ENCODE results near the gene MVB12B.

DNA sequence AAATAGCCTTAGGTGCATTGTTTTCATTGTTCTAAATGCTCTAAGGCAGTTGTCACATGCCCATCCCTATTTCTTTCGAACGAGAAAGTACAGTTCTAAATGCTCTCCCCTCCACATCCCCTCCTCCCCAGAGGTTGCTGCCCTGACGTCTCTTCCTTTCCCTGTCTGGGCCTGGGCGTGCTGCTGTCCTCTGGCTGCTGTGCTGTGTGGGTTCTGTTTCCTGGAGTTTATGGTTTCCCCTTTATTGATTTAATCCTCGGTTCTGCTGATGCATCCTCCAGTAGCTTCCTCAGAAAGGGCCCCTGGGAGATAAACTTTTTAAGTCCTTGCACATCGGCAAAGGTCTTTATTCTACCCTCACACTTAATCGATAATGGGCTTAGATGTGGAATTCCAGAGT lies 48.8 kb downstream of the MVB12B start:
- TF ChIP-seq, protein P1, sequence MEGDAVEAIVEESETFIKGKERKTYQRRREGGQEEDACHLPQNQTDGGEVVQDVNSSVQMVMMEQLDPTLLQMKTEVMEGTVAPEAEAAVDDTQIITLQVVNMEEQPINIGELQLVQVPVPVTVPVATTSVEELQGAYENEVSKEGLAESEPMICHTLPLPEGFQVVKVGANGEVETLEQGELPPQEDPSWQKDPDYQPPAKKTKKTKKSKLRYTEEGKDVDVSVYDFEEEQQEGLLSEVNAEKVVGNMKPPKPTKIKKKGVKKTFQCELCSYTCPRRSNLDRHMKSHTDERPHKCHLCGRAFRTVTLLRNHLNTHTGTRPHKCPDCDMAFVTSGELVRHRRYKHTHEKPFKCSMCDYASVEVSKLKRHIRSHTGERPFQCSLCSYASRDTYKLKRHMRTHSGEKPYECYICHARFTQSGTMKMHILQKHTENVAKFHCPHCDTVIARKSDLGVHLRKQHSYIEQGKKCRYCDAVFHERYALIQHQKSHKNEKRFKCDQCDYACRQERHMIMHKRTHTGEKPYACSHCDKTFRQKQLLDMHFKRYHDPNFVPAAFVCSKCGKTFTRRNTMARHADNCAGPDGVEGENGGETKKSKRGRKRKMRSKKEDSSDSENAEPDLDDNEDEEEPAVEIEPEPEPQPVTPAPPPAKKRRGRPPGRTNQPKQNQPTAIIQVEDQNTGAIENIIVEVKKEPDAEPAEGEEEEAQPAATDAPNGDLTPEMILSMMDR (IDR thresholded peaks at IDR 0.05) = no peak
- TF ChIP-seq POLR2A (IDR thresholded peaks at IDR 0.05) = no peak
